ENCODE results near the gene CHST6.
A peak's percentile ranks its signal among the peaks of the same experiment; 100 is the strongest.
"Not testable (repeated sequence)": the region's sequence is repeated elsewhere in the genome, so short reads cannot be mapped to it uniquely, and the experiment has no call there.

Gene CHST6

DNA sequence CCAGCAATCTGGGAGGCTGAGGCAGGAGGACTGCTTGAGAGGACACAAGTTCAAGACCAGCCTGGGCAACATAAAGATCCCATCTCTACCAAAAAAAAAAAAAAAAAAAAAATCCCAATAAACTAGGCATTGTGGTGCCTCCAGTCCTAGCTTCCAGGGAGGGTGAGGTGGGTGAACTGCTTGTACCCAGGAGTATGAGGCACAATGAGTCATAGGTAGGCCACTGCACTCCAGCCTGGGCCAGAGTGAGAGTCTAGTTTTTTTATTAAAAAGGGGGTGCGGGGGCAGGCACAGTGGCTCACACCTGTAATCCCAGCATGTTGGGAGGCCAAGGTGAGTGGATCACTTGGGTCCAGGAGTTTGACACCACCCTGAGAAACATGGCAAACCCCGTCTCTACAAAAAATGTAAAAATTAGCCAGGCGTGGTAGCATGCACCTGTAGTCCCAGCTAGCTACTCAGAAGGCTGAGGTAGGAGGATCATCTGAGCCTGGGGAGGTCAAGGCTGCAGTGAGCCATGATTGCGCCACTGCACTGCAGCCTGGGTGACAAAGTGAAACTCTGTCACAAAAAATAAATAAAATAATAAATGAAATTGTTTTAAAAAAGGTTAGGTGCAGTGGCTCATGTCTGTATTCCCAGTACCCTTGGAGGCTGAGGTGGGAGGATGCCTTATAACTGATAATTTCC, 7.8 kb upstream of the CHST6 start:
- no peak for DNase-seq (ENCODE audit: low read depth)

DNA sequence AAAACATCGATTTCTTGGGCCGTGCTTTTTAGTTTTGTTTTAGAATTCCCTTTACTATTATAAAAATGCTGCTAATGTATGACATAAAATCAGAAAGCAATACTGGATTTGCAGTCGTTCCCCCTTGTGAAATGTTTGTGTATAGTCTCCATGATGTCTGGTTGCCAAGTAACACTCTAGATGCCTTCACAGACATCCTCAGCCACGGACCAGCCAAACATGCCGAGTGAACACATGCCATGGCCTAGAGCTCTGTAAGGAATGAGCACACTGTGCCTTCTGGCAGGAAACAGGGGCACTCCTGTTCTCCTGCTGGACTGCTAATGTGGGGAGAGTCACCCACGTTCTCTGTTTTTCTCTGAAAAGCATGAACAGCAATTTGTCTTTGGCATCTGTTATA, 6.6 kb upstream of the CHST6 start:
- peak; percentile 83 for DNase-seq (ENCODE audit: low read depth)

DNA sequence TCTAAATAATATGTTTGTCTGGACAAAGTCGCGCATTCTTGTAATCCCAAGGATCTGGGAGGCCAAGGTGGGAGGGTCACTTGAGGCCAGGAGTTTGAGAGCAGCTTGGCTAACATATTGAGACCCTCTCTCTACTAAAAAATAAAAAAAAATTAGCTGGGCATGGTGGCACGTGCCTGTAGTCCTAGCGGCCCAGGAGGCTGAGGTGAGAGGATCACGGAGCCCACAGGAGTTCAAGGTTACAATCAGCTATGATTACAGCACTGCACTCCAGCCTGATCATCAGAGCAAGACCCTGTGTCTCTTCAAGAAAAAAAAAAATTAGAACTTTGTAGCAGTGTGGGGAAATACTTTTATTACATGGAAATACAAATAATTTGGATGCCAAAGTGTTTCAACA, 6.1 kb upstream of the CHST6 start:
- no peak for DNase-seq (ENCODE audit: low read depth)

DNA sequence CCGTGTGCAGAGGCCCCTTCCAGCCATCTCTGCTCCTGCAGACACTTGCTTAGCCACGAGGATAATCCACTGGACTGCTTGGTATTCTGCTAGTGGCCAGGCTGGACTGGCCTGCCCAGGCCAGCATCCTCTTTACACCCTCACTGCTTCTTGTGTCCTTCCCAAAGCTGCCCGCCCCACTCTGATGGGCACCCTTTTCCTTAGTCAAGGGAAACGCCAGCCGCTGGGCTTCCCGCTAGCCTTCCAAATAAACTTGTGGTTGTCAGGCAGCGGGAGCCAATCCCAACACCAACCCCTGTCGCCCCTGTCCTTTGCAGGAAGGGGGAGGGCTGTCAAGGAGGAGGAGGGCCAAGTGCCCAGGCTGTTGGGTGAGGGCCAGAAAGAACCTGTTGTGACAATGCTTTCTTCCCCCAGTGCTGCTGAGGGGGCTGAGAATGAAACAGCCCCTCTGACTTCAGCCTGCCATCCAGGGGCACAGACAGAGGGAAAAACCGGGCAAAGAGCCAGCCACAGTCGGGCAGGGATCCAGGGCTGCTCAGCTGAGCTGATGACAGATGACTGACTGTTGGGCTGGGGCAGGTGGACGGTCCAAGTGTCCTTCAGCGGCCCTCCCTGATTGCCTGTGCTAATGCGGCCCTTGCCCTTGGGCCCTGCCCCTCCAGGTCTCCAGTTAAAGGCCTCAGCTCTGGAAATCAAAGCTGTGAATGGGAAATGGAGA, 3.5 kb upstream of the CHST6 start:
- DNase-seq (ENCODE audit: low read depth), result not testable (repeated sequence)

DNA sequence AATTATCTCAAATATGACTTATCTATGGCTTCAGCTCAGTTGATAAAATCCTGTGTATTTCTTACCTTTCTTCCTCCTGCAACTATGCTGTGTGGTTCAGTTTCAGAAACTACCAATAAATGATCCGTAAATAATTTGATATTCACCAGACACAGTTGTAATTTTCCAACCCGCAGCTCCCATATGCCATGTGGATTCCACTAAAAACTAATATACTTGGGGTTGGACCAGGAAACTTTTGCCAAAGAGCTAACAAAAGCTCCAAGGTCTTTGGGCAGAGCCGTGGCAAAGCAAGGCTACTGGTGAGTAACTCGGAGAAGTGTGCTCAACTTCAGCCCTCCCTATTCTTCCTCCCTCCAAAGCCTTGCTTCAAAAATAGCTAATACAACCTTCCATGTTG, 2.3 kb upstream of the CHST6 start:
- no peak for DNase-seq (ENCODE audit: low read depth)

DNA sequence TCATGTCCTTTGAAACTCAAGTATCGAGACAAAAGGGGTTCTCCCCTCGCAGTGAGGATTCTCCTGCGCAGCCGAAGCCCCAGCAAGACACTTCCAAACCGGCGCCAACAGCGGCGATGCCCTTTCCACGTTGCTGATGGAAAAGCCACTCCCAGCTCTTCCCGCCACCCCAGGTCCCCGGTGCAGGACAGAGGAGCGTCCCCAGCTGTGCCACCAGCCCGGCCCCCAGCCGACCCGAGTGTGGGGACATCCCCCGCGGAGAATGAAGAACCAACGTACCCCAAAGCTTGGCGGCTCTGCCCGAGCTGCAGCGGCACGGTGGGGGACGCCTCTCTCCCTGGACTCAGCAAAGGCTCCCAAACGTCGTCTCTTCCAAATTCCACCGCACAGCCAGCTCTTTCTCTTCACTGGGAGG, 573 bp downstream of the CHST6 start:
- no peak for DNase-seq (ENCODE audit: low read depth)

DNA sequence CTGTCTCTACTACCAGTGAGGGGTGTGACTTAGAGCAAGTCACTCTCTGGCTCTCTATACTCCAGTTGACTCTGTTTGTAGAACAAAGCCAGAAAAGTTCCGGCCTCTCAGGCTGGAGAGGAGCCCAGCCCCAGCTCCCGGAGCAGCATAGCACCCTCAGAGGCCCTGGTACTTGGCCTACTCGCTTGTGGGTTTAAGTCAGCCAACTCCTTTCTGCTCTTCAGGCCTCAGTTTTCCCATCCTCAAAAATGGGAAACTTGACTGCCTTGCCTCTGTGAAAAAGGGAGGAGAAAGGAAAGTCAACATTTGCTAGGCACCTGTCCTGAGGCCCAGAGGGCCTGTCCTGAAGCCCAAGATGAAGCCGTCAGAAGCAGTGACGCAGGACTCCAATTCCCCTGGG, 1.1 kb downstream of the CHST6 start:
- no peak for DNase-seq (ENCODE audit: low read depth)

DNA sequence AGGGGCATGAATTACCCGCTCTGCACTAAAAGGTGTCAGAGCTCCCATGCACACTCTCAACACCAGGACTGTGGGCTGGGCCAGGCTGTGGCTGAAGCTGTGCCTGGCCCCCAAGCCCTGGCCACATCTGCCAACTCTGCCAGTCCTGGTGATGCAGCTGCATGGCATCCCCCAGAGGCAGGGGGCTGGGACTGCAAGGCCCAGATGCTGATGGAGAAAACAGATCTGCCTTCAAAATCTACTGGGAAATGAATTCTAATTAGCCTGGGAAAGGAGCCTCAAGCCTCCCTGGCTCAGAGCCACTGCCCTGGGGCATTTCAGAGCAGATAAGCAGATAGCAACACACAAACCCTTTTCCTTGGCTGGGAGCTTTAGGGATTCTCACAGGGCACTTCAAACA, 3.4 kb downstream of the CHST6 start:
- DNase-seq (ENCODE audit: low read depth), result peak; percentile 39

DNA sequence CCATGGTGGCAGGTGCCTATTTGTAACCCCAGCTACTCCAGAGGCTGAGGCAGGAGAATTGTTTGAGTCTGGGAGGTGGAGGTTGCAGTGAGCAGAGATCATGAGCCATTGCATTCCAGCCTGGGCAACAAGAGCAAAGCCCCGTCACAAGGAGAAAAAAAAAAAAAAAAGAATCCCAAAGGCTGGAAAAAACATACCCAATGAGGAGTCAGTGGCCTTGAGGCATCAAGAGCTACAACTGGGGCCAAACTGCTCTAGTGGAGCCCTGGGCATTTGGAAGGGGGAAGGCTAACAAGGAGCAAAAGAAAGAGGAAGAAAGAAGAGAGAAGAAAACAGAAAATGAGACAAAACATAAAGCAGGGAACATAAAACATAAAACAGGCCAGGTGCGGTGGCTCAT, 6.9 kb downstream of the CHST6 start:
- no peak for DNase-seq (ENCODE audit: low read depth)

DNA sequence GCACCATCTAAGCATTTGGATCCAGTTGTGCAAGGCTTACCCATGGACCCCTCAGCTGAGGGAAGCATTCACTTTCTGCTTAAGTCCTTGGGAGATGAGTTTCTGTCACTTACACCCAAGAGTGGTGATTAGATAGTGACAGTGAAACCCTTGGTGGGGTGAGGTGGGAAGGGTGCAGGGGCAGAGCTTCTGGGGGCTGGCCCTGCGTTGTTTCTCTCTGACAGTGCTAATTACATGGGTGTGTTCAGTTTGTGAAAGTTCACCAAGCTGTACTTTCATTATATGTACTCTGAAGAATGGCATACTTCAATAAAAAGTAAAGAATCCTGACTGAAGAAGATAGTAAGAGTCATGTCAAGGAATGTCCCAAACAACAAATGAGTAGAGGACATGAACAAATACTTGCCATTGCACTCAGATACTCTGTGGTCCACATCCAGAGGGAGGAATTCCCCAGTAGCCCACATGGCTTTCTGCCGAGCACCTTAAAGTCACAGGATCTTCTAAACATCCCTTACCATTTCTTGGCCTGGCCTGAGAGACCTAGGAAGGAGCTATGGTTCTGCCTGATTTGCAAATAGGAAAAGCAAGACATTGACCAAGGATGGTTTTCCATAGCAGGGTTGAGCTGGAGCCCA, 8.4 kb downstream of the CHST6 start:
- DNase-seq (ENCODE audit: low read depth), result no peak

DNA sequence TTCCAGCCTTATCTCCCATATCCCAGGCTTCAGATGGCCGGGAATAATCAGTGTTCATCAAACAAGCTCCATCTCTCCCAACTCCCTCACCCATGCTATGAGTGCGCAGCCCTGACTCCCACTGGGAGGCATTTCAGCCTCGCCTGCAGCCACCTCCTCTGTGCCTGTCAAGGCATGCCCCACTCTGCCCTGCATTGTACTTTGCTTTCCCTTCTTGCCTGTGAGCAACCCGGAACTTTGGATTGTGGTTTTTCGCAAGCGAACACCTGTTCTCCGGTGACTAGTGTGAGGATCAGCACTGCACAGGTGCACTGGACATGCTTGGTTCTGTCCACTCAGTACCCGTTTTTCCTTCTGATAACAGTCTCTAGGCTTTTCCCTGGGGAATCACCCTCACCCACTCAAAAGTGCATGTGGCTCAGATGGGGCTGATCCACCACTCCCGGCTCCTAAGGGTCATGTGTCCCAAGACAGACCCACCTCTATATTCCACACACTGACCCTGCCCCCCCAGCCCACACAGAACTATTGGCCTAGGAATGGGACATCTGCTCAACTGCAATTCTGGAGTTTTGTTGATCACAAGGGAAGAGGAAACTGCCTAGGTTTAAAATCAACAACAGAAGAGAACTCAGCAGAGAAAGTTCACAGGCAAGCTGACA, 9.1 kb downstream of the CHST6 start:
- no peak for DNase-seq (ENCODE audit: low read depth)

DNA sequence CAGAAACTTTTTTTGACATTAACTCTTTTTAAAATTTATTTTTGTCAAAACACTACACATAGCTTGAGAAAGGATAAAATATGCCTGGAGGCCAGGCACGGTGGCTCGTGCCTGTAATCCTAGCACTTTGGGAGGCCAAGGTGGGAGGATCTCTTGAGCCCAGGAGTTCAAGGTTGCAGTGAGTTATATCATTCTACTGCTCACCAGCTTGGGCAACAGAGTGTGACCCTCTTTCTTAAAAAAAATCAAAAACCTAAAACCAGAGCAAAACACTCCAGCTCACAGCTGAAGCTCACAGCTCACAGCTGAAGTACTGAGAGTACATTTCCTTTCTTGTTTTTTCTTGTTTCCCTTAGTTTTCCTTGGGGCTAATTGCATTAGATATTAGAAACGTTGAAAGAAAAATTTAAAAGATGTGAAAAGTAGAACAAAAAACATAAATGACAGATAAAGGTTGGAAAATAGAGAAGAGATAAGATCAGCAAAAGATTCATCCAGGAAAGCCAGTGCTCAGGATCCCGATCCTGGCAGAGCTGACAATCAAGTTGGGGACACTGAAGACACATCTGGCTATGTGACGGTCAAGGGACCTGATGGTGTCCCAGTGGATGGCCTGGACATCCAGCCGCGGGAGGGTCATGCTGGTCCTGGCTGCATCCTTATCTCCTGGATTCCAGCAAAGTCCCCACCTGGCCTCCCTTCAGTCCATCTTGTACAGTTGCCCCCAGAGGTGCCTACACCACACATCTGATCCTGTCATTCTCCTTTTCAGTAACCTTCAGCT, 9.8 kb downstream of the CHST6 start:
- DNase-seq (ENCODE audit: low read depth), result no peak

DNA sequence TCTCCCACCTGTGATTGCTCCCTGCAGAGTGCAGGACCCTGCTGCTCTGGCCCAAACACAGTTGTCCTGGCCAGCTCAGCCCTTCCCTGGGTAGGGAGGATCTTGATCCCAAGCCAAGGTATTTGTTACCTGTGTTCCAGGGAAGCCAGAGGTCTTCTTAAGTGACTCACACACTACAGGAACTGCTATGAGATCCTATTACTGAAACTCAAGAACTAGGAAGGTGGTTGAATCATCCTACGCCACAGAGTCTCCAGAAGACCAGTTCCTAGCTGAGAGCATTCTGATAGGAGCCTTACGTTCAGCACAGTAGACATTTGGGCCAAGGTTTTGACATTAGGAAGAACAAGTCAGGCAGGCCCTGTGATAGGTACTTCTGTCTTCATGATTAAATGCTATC, 12.0 kb downstream of the CHST6 start:
- no peak for DNase-seq (ENCODE audit: low read depth)

DNA sequence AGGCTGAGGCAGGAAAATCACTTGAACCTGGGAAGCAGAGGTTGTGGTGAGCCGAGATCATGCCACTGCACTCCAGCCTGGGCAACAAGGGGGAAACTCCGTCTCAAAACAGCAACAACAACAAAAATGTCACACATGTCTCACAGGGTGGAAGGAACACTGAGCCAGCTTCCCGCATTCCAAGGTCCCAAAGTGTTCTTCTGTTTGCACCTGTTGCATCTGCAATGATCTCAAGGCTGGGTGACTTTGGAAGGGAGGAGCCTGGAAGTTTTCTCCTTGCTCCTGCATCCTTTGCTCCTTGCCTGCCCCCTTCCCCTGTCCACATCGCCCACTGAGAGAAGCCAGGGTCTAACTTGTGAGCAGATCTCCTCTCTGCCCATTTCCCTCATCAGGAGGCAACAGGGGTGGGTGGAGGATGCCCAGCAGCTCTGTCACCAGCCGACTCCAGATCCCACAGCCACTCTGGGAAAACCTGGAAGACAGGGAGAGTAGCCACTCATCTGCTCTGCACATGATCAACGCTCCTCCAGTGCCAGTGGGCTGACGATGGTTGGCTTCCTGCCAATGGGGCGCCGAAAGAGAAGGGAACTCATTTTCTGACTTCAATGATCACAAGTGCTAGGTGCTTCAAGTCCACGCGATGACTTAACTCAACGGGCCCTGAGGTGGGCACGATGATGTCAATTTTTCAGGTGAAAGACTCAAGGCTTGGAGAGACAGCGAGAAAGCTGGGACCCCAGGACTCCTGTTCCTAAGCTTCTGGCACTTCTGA, 12.6 kb downstream of the CHST6 start:
- DNase-seq (ENCODE audit: low read depth), result no peak

DNA sequence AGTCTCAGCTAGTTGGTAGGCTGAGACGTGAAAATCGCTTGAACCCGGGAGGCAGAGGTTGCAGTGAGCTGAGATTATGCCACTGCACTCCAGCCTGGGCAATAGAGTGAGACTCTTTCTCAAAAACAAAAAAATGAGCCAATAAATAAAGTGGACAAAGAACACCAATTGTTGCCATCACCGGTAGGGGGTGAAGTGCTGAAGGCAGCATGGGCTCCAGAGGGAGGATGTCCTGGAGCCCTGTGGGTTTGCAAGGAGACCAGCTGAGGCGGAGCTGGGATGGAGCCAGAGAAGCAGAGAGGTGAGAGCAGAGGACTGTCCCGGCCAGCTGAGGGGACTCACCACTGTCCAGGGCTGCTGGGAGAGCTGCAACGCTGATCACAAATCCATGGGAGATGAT, 13.8 kb downstream of the CHST6 start:
- DNase-seq (ENCODE audit: low read depth), result no peak

DNA sequence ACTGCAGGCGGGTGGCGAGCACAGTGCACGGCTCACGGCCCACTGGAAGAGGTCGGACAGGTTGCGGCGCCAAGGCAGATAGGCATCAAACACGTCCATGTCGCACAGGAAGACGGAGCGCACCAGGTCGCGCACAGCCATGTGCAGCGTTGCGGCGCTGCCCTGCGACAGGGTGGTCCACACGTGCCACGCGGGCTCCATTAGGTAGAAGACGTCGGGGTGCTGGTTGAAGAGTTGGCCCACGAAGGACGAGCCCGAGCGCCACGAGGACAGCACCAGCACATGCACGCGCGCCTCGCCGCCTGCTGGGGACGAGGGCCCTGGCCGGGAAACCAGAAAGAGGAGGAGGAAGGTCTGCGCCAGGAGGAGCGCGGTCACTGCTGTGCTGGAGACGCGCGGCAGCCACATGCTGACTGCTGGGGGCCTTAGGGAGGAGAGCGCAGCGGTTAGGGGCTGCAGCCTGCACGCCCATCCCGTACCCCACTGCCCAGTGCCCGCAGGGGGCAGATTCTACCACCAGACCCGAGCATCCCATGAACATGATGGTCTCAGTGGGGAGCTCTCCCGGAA, 15.7 kb downstream of the CHST6 start:
- no peak for DNase-seq (ENCODE audit: low read depth)

DNA sequence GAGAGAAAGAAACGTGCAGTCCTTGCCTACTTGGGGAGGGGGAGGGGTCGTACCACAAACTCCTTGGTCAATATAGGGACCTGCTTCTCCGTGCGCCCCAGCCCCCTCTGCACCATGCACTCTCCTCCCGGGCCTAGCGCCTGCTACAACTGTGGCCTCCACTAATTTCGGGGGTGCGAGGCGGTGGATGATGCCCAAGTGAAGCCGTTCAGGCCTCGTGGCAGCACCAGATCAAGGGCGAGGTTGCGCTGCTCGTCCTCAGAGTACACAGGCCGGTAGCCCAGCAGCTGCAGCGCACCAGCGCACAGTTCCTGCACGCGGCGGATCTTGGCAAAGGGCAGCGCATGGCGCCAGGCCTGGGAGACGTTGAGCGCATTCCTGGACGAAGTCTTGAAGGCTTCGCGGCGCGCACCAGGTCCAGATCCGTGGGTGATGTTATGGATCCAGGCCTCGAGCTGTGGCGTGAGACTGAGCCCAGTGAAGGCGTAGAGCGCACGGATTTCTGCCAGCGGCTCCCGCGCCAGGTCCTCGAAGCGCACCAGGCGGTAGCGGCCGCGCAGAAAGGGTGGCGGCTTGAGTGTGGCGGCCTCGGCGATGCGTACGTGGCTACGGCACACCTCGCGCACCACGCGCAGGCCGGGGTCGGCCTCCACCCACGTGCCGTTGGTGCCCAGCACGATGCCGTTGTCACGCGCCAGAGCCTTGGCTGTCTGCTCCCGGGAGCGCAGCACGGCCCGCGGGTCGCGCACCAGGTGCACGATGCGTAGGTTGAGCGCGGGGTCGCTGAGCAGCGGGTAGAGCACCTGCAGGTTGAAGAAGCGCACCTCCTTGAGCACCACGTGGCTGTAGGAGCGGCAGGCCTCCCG, 16.5 kb downstream of the CHST6 start:
- no peak for DNase-seq (ENCODE audit: low read depth)

DNA sequence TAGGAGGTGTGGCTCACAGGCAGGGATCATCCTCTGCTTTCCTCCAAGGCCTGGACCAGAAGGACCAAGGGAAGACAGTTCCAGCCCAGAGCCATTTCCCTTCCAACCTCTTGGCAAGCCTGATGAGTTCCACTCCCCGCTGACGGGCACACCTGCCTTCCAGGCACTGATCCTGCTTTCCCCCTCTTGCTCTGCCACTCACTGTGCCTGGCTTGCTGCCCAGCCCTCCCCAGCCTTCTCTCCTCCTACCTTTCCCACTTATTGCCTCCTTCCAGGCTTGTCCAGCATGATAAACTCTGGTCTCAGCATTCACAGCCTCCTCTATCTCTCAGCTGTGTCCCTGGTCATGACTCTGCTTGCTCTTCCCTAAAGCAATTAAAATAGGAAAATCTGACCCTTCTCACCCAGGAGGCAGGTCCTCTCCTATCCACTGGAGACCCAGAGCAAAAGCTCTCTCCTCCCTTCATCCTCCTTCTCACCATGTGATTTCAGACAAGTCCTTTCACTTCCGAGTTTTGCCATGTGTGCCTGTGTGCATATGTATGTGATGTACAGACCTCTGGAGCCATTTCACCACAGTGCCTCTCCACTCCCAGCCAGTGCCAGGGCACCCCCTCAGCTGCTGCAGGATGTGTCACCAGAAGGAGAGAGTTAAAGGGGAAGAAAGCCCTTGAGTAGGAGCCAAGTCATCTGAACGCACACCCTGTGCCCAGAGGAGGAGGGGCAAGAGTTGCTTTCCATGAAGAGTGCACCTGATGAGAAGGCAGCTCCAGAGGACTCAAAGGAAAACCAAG, 17.4 kb downstream of the CHST6 start:
- DNase-seq (ENCODE audit: low read depth), result no peak

DNA sequence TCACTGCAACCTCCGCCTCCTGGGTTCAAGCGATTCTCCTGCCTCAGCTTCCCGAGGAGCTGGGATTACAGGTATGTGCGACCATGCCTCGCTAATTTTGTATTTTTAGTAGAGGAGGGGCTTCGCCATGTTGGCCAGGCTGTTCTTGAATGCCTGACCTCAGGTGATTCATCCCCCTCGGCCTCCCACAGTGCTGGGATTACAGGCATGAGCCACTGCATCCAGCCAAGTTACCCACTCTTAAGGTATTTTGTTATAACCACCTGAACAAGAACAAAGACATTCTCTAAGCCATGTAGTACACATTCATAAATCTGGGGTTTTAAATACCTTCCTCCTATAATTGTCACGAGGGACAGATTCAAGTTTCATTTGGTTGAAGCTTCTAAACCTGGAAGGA, 18.4 kb downstream of the CHST6 start:
- DNase-seq (ENCODE audit: low read depth), result no peak

Data from fibroblast of gingiva (primary cell).